ENCODE measurements around the gene RDX.
"Not testable (repeated sequence)": the region's sequence is repeated elsewhere in the genome, so short reads cannot be mapped to it uniquely, and the experiment has no call there.

Gene RDX

DNA sequence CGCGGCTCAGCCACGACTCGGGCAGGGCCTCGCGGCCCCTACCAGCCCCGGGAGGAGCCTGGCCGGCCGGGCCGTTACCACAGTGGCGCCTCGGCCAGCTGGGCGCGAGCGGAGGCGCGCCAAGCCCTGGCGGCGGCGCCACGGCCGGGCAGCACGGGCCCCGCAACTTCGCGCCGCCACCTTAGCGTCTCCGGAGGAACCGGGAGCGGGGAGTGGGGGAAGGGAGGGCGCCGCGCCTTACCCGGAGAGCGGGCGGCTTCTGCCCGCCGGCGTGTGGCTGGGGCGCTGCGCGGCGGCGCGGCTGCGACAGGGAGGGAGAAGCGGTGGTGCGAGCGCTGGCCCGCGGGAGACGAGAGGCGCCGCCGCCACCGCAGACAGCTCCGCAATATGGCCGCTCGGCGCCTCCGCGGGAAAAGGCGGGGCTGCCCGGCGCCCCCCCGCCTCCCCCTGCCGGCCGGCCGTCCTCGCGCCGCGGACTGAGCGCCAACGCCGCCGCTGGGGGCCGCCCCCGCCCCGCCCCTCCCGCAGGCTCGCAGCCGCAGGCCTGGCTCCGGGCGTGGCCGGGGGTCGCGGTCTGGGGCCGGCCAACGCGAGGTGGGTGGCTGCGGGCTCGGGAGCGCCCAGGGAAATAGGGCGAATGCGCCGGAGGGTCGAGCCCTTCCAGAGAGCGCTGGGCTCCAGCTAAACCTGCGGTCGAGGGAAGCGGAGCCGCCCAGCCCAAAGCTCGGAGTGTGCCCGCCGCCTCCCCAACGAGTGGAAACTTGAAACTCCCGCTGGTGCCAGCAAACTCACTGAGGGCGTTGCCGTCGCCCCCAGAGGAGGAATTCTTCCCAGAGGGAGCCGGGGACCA, at the start of gene RDX:
RDX (minus strand) TSS at position 389 of the 850 bp plus-strand sequence. CDS start 16,922 bp downstream, outside the sequence.
- peak; percentile 75 for DNase-seq (ENCODE audit: low read depth)

DNA sequence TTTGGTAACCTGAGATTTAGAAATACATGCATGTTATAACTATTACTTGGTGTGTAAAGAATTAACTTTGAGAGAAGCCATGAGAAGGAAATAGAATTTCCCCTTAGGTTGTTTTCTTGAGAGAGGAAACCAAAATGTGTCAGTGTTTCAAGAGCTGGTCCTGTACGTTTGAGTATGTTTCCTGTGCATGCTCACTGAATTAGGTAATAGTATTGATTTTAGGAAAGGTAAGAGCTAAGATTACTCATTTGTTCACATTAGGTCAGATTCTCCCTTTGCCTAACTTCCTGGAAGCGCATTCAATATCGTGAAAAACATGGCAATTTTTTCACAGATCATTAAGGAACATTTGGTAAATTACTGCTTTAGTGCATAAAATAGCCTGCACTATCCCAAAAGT, 49.3 kb upstream of the RDX start:
- DNase-seq (ENCODE audit: low read depth): no peak

DNA sequence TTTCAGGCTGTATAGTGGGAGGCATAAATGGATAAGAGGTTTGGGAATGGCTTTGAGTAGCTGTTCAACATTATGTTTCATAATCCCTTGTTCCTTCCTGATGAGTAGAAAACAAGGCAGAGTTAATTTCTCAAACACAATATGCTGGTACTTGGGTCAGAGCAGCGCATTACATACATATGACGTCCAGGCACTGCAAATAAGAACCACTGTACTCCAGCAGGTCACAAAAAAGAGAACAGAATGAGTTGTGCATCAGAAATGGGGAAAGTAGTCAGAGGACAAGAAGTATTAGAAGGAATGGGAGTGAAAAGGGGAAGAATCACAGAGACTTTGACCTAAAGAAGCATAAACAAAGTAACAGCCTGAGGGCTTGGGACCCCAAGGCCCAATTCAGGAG, 44.0 kb upstream of the RDX start:
- no peak for DNase-seq (ENCODE audit: low read depth)

DNA sequence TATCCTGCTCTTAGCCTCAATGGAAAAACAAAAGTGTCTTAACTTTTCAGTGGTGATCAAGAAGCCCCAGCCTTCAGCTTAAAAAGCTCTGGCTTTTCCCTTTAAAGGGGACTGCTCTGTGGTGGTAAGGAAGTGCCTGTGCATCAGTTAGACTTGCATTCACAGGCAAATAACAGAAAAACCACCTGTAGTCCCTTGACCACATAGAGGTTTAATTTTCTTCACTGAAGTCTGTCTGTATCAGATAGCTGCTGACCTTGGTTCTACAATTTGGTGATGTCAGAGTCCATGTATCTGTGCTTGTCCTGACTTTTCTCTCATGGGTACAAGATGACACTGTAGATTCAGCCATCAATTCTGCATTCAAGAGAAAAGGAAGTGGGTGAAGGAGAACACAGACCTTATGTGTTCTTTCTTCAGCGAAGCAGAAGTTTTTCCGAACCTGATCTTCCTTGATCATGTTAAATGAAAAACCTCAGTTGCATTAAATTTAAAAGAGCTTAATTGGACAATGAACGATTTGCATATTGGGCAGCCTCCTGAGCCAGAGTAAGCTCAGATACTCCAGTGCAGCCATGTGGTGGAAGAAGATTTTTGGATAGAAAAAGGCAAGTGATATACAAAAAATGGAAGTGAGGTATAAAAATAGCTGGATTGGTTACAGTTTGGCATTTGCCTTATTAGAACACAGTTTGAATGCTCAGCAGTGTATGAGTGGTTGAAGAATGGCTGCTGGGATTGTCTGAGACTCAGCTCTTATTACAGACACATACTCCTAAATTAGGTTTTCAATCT, 43.2 kb upstream of the RDX start:
- DNase-seq (ENCODE audit: low read depth): no peak

DNA sequence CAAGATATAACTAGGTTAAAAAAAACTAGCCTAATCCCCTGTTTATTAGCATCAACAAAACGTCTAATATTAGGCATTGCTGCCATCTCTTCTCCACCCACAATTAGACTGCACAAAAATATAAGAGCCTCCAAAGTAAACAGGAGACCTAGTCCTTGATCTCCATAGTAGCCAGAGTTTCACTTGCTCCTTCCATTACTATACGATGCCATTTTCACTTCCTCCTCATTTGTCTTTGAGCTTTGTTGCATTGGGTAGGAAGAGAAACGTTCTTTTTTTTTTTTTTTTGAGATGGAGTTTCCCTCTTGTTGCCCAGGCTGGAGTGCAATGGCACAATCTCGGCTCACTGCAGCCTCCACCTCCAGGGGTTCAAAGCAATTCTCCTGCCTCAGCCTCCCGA, 42.3 kb upstream of the RDX start:
- no peak for DNase-seq (ENCODE audit: low read depth)

DNA sequence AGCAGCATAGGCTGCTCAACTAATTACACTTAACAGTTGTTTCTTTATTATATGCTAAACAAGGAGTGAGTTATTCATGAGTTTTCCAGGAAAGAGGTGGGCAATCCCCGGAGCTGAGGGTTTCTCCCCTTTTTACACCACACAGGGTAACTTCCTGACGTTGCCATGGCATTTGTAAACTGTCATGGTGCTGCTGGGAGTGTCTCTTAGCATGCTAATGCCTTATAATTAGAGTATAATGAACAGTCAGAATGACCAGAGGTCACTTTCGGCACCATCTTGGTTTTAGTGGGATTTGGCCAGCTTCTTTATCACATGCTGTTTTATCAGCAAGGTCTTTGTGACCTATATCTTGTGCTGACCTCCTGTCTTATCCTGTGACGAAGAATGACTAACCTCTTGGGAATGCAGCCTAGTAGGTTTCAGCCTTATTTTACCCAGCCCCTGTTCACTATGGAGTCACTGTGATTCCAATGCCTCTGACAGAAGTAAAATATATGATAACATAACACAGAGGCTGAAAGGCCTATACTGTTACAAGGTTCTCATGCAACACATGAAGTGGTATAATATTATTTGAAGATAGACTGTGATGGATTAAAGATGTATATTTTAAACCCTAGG, 41.3 kb upstream of the RDX start:
- DNase-seq (ENCODE audit: low read depth): no peak

DNA sequence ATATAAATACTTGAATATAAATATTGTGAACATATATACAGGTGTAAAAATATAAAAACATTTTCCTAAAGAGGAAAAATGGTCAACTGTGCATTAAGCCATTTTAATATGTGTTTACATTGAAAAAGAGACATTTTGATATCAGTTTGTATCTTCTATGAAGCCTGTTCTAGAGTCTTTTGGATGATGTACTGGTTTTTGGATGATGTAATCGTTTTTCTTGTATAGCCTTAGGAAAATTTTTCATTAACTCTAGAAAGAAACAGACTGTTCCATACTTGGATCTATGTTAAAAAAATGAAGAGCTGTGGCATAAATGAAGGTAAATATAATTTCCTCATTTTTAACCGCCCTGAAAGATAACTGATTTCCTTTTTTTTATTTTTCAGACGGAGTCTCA, 39.6 kb upstream of the RDX start:
- DNase-seq (ENCODE audit: low read depth): no peak

DNA sequence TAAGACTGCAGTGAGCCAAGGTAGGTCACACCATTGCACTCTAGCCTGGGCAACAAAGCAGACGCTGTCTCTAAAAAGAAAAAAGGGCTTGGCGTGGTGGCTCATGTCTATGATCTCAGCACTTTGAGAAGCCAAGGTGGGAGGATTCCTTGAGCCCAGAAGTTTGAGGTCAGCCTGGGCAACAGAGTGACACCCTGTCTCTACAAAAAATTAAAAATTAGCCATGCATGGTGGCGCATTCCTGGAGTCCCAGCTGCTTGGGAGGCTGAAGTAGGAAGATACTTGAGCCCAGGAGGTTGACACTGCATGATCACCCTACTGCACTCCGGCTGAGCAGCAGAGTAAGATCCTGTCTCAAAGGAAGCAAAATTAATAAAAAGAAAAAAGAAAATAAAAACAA, 38.9 kb upstream of the RDX start:
- no peak for DNase-seq (ENCODE audit: low read depth)

DNA sequence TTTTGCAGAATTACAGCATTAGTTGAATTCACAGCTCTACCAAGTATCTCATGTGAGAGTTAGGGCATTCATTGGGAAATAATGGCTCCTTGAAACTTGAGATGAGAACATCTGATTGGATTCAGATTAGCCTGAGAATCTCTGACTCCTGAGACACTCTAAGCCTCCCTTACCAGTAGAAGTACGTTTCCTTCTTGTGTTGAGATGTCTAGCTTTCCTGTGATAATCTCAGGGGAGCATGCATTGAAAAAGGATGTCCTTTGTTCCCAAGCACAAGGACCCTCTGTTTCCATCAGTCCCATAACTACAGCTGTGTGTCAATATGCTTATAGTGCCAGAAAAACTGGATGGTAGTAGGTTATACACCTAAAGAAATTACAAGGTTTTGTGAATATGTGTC, 35.2 kb upstream of the RDX start:
- no peak for DNase-seq (ENCODE audit: low read depth)

DNA sequence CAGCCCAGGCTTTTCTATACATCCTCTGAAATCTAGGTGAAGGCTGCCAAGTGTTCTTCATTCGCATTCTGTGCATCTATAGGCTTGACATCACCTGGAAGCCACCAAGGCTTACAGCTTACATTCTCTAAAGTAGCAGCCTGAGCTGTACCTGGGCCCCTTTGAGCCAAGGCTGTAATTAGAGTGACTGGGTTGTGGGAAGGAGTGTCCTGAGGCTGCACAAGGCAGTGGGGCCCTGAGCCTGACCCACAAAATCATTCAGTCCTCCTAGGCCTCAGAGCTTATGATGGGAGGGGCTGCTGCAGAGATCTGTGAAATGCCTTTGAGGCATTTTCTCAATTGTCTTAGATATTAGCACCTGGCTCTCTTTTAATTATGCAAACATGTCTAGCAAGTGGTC, 33.0 kb upstream of the RDX start:
- no peak for DNase-seq (ENCODE audit: low read depth)

DNA sequence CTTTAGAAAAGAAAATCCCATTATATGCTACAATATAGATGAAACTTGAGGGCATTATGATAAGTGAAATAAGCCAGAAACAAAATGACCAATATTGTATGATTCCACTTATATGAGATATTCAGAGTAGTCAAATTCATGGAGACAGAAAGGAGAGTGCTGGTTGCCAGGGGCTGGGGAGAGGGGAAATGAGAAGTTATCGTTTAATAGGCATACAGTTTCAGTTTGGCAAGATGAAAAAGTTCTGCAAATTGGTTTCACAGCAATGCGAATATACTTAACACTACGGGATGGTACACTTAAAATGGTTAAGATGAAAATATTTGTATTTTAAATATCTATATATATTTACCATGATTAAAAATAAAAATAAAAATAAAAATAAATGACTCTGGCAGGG, 31.1 kb upstream of the RDX start:
- no peak for DNase-seq (ENCODE audit: low read depth)

DNA sequence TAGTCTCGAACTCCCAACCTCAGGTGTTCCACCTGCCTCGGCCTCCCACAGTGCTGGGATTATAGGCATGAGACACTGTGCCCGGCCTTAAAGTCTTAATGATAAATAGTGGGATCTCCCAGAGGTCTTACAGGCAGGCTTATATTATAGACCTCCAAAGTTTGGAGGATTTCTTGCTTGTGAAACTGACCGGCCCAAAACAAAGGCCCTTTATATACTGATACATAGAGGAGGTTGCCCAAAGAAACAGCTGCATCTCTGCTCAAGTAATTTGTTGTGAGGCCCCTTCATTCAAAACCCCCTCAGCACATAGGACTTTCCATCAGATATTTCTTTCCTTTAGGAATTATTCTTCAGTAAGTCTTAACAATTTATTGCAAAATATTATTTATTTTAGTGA, 27.4 kb upstream of the RDX start:
- DNase-seq (ENCODE audit: low read depth): no peak

DNA sequence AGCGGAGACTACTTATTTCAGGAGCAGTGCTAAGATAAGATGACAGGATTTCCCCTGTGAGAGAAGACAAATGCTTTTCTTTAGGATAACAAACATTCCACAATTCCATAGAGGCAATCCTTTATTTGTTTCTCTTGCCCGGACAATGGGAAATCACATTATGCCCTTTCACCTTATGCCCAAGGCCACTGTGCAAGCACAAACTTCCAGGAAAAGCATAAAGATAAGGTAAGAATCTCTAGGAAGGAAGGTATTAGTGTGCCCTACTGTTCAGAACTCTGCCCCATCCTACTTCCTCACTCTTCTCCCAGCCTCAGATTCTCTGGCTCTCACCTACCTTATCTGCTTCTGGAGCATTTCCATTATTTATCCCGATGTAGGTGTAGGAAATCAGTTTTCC, 23.1 kb upstream of the RDX start:
- DNase-seq (ENCODE audit: low read depth): no peak

DNA sequence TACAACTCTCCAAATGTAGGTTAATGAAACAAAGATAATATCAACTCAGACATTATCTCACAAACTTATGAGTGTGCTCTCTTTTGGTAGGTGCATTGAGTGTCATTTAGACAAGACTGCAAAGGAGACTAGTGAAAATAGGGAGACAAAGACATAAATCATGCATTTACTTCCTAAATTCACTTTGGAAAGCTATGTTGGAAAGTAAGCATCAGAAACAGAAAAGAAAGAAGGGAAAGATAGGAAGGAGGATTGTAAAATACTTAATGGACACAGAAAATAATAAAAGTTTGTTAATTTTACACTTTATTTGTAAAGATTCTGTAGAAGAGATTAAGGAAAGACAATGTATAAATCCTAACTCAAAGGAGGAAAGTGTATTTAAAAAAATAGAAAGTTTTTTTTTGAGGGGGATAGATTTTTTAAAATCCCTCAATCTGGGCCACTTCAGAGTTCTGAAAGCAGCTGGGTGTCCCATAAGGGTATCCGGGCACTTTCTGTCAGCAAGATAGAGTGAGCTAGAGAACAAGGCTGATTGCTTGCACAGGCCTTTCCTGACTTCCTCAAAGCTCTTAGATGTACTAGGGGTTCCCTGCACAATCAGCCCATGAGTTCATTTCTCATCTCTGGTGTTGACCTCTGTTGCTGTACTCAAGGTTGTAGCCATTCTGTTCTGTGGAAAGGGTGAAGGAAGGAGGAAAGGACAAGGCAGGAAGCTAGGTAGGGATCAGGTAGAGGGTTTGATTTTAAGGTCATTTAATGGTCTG, 22.4 kb upstream of the RDX start:
- no peak for DNase-seq (ENCODE audit: low read depth)

DNA sequence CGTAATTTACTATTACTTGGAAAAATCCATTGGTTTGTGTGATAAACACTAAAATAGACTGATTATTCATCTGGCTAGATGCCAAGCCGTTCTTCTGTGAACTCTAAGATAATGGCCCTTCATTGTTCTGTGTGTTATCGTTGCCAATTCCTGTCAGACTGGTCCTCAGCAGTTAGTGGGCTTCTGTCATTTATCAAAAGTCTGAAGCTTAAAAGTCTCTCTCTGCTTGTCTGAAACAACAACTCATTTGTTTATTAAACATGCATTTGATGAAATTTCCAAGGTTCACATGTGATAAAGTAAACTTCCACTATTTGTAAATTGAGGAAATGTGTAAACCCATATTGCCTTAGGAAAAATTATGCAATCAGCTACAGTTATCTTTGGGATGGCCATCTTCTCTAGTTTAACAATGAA, 21.1 kb upstream of the RDX start:
- no peak for DNase-seq (ENCODE audit: low read depth)

DNA sequence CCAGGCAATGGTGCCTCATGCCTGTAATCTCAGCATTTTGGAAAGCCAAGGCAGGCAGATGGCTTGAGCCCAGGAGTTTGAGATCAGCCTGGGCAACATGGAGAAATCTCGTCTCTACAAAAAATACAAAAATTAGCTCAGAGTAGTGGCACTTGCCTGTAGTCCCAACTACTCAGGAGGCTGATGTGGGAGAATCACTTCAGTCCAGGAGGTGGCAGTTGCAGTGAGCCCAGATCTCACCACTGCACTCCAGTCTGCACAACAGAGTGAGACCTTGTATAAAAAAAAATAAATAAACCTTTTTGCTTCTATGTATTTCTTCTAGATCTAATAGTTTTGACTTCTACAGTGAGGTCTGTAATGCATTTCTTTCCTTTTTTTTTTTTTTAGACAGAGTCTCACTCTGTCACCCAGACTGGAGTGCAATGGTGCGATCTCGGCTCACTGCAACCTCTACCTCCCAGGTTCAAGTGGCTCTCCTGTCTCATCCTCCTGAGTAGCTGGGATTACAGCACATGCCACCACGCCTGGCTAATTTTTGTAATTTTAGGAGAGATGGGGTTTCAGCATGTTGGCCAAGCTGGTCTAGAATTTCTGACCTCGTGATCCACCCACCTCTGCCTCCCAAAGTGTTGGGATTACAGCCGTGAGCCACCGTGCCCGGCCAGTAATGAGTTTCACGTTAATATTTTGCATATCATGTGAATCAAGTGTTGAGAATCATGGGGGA, 18.1 kb upstream of the RDX start:
- no peak for DNase-seq (ENCODE audit: low read depth)

DNA sequence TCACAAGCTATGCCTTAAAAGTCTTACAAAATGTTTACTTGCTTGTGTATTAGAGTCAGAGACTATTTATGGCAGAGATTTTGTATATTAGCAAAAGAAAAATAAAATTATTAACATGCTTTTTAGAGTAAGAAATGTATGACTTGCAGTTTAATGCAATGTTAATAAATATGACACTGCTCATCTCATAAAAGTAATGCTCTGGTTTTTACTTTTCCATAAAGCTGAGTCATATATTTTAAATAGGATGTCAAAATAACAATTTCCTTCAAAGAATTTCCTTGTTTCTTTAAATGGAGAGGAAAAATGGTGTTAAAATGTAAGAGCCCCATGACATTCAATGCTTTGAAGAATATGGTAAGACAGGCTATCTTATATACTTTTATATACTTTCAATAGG, 16.3 kb upstream of the RDX start:
- no peak for DNase-seq (ENCODE audit: low read depth)

DNA sequence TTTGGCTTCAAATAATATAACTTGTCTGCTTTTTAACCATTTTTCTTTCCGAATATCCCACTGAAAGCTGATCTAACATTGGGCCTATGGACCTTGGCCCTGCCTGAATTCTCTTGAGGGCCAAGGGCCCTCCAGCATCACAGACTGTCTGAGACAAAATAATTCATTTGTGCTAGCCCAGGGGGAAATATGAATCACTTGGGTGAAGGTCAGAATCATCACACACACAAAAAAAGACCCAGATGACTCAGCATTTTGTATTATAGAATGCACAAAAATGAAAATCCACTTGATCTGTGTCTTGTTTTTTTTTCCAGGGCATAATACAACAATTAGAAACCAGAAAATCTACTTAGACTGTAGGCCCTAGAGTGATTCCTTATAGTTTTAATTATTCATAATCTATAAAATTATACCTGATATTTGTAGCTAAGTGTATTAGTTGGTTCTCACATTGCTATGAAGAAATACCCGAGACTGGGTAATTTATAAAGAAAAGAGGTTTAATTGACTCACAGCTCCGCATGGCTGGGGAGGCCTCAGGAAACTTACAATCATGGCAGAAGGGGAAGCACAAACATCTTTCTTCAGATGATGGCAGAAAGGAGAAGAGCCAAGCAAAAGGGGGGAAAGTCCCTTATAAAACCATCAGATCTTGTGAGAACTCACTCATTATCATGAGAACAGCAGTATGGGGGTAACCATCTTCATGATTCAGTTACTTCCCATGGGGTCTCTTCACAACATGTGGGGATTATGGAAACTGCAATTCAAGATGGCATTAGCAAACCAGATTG, 15.6 kb upstream of the RDX start:
- DNase-seq (ENCODE audit: low read depth): peak; percentile 62

DNA sequence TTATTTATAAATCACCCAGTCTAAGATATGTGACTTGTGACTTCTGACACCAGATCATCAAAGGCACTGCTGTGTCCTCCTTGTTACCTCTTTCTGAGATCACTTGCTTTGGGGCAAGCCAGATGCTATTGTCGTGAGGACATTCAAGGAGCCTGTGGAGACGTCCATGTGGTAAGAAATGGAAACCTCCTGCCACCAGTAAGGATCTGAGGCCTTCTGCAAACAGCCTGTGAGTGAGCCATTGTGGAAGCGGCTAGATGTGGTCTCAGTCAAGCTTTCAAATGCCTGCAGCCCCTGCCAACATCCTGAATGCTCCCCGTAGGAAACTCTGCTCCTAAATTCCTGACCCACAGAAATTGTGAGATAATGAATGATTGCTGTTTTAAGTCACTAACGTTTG, 11.7 kb upstream of the RDX start:
- DNase-seq (ENCODE audit: low read depth): no peak

DNA sequence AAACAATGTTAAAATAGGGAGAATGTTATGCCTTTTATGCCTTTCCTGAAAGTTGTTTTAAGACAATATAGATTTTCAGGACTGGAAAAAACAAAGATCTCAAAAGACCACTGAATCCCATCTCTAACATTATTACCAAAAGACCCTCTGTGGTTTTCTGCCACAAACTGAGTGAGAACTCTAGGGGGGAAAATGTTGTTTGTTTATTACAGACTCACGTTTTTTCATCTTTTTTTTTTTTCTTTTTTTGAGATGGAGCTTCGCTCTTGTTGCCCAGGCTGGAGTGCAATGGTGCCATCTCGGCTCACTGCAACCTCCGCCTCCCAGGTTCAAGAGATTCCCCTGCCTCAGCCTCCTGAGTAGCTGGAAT, 9.6 kb upstream of the RDX start:
- not testable (repeated sequence) for DNase-seq (ENCODE audit: low read depth)
